ENCODE results near the gene MAFF.

Gene MAFF

GRCh38 chr22:38257650-38258250, 56.0 kb downstream of the MAFF start:
- H3K4me3 ChIP-seq (ENCODE audit: low read depth, low read length), result peak overlapping the region; percentile 19
- no peak for DNase-seq (ENCODE audit: low read depth)
- peak; percentile 18; the same call in 1 of the 2 replicates for TF ChIP-seq CTCF (IDR thresholded peaks at IDR 0.05; ENCODE audit: control insufficient read depth, extremely low read depth, insufficient read depth)

DNA sequence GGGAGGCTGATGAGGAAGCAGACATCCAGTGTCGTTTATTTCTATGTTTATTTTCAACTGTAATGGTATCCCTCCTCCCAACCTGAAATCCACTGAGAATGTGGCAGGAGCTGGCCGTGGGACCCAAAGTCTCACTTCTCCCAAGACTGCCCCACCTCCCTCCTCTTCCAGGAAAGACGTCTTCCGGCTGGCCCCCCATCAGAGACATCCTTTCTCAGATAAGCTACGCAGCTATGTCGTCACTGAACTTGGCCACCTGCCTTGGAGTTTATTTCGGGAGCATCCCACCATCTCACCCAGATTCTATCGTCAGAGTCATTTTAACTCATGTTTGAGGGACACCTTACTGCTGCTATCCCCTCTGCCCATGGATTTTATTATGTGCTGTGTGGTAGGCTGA, 57.1 kb downstream of the MAFF start:
- no peak overlapping the region for H3K4me3 ChIP-seq (ENCODE audit: low read depth, low read length)
- no peak for TF ChIP-seq CTCF (IDR thresholded peaks at IDR 0.05; ENCODE audit: control insufficient read depth, extremely low read depth, insufficient read depth)
- DNase-seq (ENCODE audit: low read depth), result no peak

- DNase-seq (ENCODE audit: low read depth), result no peak
- no peak for TF ChIP-seq CTCF (IDR thresholded peaks at IDR 0.05; ENCODE audit: control insufficient read depth, extremely low read depth, insufficient read depth)
- no peak overlapping the region for H3K4me3 ChIP-seq (ENCODE audit: low read depth, low read length)
Measured at GRCh38 chr22:38259370-38259769, 57.6 kb downstream of the MAFF start.

DNA sequence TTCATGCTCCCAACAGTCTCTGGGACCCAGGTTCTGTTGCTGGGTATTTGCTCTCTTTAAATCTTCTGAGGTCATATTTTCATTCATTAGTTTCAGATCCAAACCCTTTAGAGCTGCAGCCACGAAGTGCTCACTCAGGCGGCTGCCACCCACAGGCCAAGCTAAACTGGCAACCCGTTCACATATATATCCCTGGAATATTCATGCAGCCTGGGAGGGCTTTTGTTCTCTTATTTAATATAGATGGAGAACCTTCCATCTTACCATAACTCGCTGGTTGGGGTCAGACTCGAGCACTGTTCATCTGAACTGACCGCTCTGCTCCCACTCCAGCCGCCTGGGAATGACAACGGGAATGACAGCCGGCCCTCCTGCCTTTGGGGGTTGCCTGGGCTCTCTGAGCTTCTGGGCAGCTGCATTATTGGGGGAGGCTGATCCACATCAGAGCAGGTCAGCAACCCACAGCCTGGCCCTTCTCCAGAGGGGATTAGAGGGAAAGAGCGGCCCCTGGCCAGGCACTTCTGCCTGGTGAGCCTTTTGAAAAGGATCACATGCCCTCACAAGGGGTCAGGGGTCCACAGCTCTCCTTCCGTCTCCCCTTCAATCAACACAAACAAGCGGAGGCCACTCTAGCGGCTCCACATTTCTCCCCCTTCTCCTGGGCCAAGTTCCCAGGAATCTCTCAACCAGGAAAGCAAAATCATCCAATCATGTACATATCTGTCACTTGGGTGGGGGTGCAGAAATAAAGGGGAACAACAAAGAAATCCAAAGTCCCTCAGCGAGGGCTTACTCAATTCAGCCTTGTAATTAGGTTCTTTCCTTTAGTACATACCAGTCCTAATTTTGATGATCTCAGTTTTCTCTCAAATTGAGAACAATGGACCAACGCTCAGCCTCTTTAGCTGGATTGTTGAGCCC, 59.2 kb downstream of the MAFF start:
- no peak for TF ChIP-seq CTCF (IDR thresholded peaks at IDR 0.05; ENCODE audit: control insufficient read depth, extremely low read depth, insufficient read depth)
- no peak overlapping the region for H3K4me3 ChIP-seq (ENCODE audit: low read depth, low read length)
- no peak for DNase-seq (ENCODE audit: low read depth)

DNA sequence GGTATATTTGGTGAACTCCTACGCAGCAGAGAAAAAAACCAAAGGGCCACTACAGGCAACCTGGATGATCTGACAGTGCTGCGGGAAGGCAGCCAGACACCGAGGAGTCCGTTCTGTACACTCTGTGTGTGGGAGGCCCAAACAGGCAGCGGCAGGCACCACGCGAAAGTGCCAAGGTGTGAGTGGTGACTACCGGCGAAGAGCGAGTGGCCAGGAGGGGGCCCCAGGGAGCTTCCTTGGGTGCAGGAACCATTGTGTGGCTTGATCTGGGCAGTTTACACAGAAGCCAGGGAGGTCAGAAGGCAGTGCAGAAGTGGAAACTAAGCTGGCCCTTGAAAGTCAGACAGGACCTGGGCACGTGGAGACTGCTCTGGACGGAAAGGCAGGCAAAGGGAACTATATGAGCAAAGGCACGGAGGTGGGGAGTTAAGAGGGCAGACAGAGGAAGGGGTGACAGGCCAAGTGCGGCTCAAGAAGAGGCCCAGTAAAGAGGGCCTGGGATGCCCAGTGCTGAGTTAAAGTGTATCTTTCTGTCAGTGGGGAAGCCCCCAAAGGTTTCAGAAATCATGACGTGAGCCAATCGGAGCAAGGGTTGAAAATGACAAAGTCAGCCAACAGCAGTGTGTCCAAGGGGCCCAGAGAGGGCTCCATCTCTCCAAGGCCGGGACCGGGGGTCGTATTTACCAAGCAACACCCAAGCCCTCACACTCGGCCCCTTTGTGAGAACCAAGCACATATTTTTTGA, 60.4 kb downstream of the MAFF start:
- TF ChIP-seq CTCF (IDR thresholded peaks at IDR 0.05; ENCODE audit: control insufficient read depth, extremely low read depth, insufficient read depth), result 0 out of 2 replicates have a peak, but pooled peaks have one; percentile 12
- no peak for DNase-seq (ENCODE audit: low read depth)
- H3K4me3 ChIP-seq (ENCODE audit: low read depth, low read length), result no peak overlapping the region

DNA sequence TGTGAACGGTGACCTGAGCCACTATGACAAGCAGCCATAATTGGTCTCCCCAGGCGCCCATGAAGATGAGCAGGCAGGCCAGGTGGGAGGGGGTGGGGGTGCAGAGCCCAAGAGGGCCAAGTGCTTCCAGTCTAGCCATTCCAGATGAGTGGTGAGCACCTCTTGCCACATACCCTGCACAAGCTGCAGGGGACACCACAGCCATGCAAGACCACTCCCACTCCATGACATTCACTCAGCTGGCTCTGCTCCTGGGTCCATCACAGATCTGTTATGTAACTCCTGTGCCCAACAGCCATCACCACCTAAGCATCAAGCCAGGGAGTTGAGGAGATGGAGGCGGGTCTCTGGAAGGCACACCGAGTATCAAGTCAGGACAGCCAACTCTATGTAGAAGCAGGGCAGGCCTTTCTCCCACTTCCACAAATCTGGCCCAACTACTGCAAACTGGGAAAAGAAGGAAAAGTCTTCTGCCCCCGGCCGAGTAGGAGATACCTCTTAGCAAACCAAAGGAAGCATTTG, 62.6 kb downstream of the MAFF start:
- DNase-seq (ENCODE audit: low read depth), result no peak
- no peak for TF ChIP-seq CTCF (IDR thresholded peaks at IDR 0.05; ENCODE audit: control insufficient read depth, extremely low read depth, insufficient read depth)
- H3K4me3 ChIP-seq (ENCODE audit: low read depth, low read length), result no peak overlapping the region
